Neural cell (in vitro differentiated cells): ENCODE results near the gene EYA4. TPM values are rescaled to one million over a fixed set of nuclear protein-coding genes. Genes with fewer than 3 reads are reported as not detected.
A peak's percentile ranks its signal among the peaks of the same experiment; 100 is the strongest.

Experiments used
- H2AFZ ChIP-seq: fragments of 200-600, 300-800 bp; sonication (generic), shearing (Covaris generic); 2 replicates; pipeline ENCODE4 v1.6.0; 2014; ENCODE audit warnings: low read depth, mild to moderate bottlenecking, antibody characterized with exemption, low read length, moderate library complexity
- H3F3A ChIP-seq: fragments of 200-600 bp; shearing (Covaris generic); 2 replicates; pipeline ENCODE4 v1.6.1; 2016; ENCODE audit warnings: mild to moderate bottlenecking, moderate library complexity, mixed read lengths, antibody characterized with exemption, low read length; ENCODE audit not compliant: insufficient read depth, poor library complexity, severe bottlenecking
- H3K27ac ChIP-seq: fragments of 200-600, 300-800 bp; sonication (generic), shearing (Covaris generic); 2 replicates; pipeline ENCODE4 v1.5.1; 2014; ENCODE audit warnings: mild to moderate bottlenecking, low read length, moderate library complexity
- H3K27me3 ChIP-seq: fragments of 300-800, 200-600 bp; sonication (generic), shearing (Covaris generic); 2 replicates; pipeline ENCODE4 v1.6.0; 2014; ENCODE audit warnings: mild to moderate bottlenecking, low read depth, low read length, moderate library complexity; ENCODE audit not compliant: insufficient read depth
- H3K36me3 ChIP-seq: fragments of 300-800, 200-600 bp; sonication (generic), shearing (Covaris generic); 2 replicates; pipeline ENCODE4 v1.5.1; 2014; ENCODE audit warnings: mild to moderate bottlenecking, antibody characterized with exemption, low read length, moderate library complexity; ENCODE audit not compliant: insufficient read depth
- H3K4me2 ChIP-seq: fragments of 300-800, 200-600 bp; sonication (generic), shearing (Covaris generic); 2 replicates; pipeline ENCODE4 v1.6.0; 2014; ENCODE audit warnings: mild to moderate bottlenecking, low read length
- H3K4me3 ChIP-seq: fragments of 300-800, 200-600 bp; sonication (generic), shearing (Covaris generic); 2 replicates; pipeline ENCODE4 v1.5.1; 2014; ENCODE audit warnings: mild to moderate bottlenecking, low read length, moderate library complexity
- H3K79me2 ChIP-seq: fragments of 200-600 bp; shearing (Covaris generic); replicated peaks from 2 replicates; pipeline ENCODE4 v1.6.0; 2014; ENCODE audit warnings: mild to moderate bottlenecking, low read length, moderate library complexity; ENCODE audit not compliant: insufficient read depth
- H3K9ac ChIP-seq: fragments of 300-800, 200-600 bp; sonication (generic), shearing (Covaris generic); 2 replicates; pipeline ENCODE4 v1.6.1; 2016; ENCODE audit warnings: mild to moderate bottlenecking, low read length, mixed read lengths
- H3K9me2 ChIP-seq: fragments of 200-600 bp; shearing (Covaris generic); 2 replicates; pipeline ENCODE4 v1.6.1; 2016; ENCODE audit warnings: mild to moderate bottlenecking, low read length, mixed read lengths; ENCODE audit not compliant: insufficient read depth
- H3K9me3 ChIP-seq: fragments of 200-600, 300-800 bp; sonication (generic), shearing (Covaris generic); 2 replicates; pipeline ENCODE4 v1.6.1; 2016; ENCODE audit warnings: mild to moderate bottlenecking, mixed run types, low read length, moderate library complexity, mixed read lengths
- H4K20me1 ChIP-seq: fragments of 200-600 bp; shearing (Covaris generic); 2 replicates; pipeline ENCODE4 v1.6.1; 2016; ENCODE audit warnings: mild to moderate bottlenecking, mixed run types; ENCODE audit not compliant: insufficient read depth
- CTCF ChIP-seq: fragments of 450-650 bp; IDR thresholded peaks from 2 replicates; pipeline ENCODE4 v1.5.1; 2014; ENCODE audit warnings: antibody characterized with exemption, mild to moderate bottlenecking, moderate library complexity; ENCODE audit not compliant: poor library complexity, severe bottlenecking
- EP300 ChIP-seq: fragments of 450-650 bp; conservative IDR thresholded peaks from 2 replicates; pipeline ENCODE4 v1.6.1; 2014; ENCODE audit warnings: antibody characterized with exemption, mild to moderate bottlenecking, moderate library complexity; ENCODE audit not compliant: poor library complexity, severe bottlenecking
- EZH2 ChIP-seq: fragments of 200-600, 300-800 bp; shearing (Covaris generic), sonication (generic); IDR thresholded peaks from 2 replicates; pipeline ENCODE4 v1.6.1; 2014; ENCODE audit warnings: antibody characterized with exemption, low read length, borderline replicate concordance, mild to moderate bottlenecking; ENCODE audit not compliant: insufficient read depth, poor library complexity, severe bottlenecking
- MXI1 ChIP-seq: fragments of 450-650 bp; conservative IDR thresholded peaks from 2 replicates; pipeline ENCODE4 v1.6.1; 2014; ENCODE audit warnings: antibody characterized with exemption, mild to moderate bottlenecking; ENCODE audit not compliant: poor library complexity, severe bottlenecking
- POLR2AphosphoS5 ChIP-seq: IDR thresholded peaks from 2 replicates; pipeline ENCODE4 v1.6.1; 2012
- RAD21 ChIP-seq: fragments of 450-650 bp; conservative IDR thresholded peaks from 2 replicates; pipeline ENCODE4 v1.6.1; 2014; ENCODE audit warnings: antibody characterized with exemption, mild to moderate bottlenecking, moderate library complexity
- REST ChIP-seq: IDR thresholded peaks from 2 replicates; pipeline ENCODE4 v1.6.1; 2012; ENCODE audit warnings: borderline replicate concordance
- SMC3 ChIP-seq: fragments of 450-650 bp; conservative IDR thresholded peaks from 2 replicates; pipeline ENCODE4 v1.6.1; 2014; ENCODE audit warnings: antibody characterized with exemption, mild to moderate bottlenecking, moderate library complexity; ENCODE audit not compliant: poor library complexity
- TAF1 ChIP-seq: IDR thresholded peaks from 2 replicates; pipeline ENCODE4 v1.6.1; 2012; ENCODE audit warnings: low read depth
- polyA plus RNA-seq: library from polyadenylated mRNA; depleted of rRNA; stranded (reverse); fragments of >200 nt; gene quantifications from 2 replicates; pipeline ENCODE4 v1.2.3, GENCODE V29; 2014

The EYA4 gene
- polyA plus RNA-seq, 1 donor from 2014 or later: 2.6 TPM

- Histone ChIP-seq H3K36me3 (no peaks in the 10 kb centered on the region), H3K4me2 (no peak overlapping the region), H3K9me3 (no peaks in the 10 kb centered on the region), H3K27ac (peak overlapping the region; percentile 27), H4K20me1 (no peaks in the 10 kb centered on the region), H2AFZ (no peak overlapping the region), H3K79me2 (no peaks in the 10 kb centered on the region), H3F3A (peaks cover 5% of the 10 kb centered on the region), H3K9me2 (no peaks in the 10 kb centered on the region), H3K9ac (no peak overlapping the region), H3K4me3 (peak overlapping the region; percentile 16), H3K27me3 (no peaks in the 10 kb centered on the region)
- no peak for TF ChIP-seq RAD21
- no peak for TF ChIP-seq SMC3
- peak; percentile 63 for TF ChIP-seq POLR2AphosphoS5
- TF ChIP-seq REST: no peak
- no peak for TF ChIP-seq EZH2
- TF ChIP-seq EP300: peak; percentile 50
- TF ChIP-seq CTCF: no peak
- no peak for TF ChIP-seq MXI1
- no peak for TF ChIP-seq TAF1
These were observed 215.8 kb downstream of the EYA4 start for GRCh38 chr6:133456944-133457343.

GRCh38 chr6:133460101-133460500 is 218.9 kb downstream of the EYA4 start:
- H3K4me2 ChIP-seq: no peak overlapping the region
- H3K9ac ChIP-seq: no peak overlapping the region
- no peak overlapping the region for H2AFZ ChIP-seq
- peaks cover 5% of the 10 kb centered on the region for H3F3A ChIP-seq
- H4K20me1 ChIP-seq: no peaks in the 10 kb centered on the region
- H3K36me3 ChIP-seq: no peaks in the 10 kb centered on the region
- no peaks in the 10 kb centered on the region for H3K27me3 ChIP-seq
- TF ChIP-seq SMC3 (no peak), CTCF (no peak), POLR2AphosphoS5 (no peak)
- no peak overlapping the region for H3K27ac ChIP-seq
- no peaks in the 10 kb centered on the region for H3K9me2 ChIP-seq
- H3K79me2 ChIP-seq: no peaks in the 10 kb centered on the region
- H3K9me3 ChIP-seq: no peaks in the 10 kb centered on the region
- H3K4me3 ChIP-seq: no peak overlapping the region
